Activated naive CD4-positive, alpha-beta T cell treated with anti-CD3 and anti-CD28 coated beads, Interleukin-2, amount 50 U/mL, for 72 hours (primary cell): ENCODE data around the gene CFAP61. TPM values are rescaled to one million over a fixed set of nuclear protein-coding genes. Genes with fewer than 3 reads are reported as not detected.

Source experiments
- ATAC-seq, 2 donors: fragments of 150-1000 bp; cut with Tn5 transposase; 2 replicates each; pipeline ENCODE4 v1.10.0; 2021; ENCODE audit warnings: mild to moderate bottlenecking in 2 of 2, moderate library complexity in 2 of 2
- DNase-seq, 2 donors: peaks; one replicate each; pipeline ENCODE4 v3.0.0; 2021 to 2022; ENCODE audit warnings: low spot score in 2 of 2
- H3K27ac Mint-ChIP-seq, 2 donors: one replicate each; pipeline ENCODE4 v1.8.0; 2022; ENCODE audit warnings: mild to moderate bottlenecking in 2 of 2, mixed read lengths in 2 of 2
- H3K36me3 Mint-ChIP-seq, 2 donors: one replicate each; pipeline ENCODE4 v1.8.0; 2022; ENCODE audit warnings: mixed read lengths in 2 of 2
- H3K9me3 Mint-ChIP-seq, 2 donors: one replicate each; pipeline ENCODE4 v1.8.0; 2022; ENCODE audit warnings: mixed read lengths in 2 of 2
- total RNA-seq, 2 donors: library from RNA; stranded (reverse); gene quantifications; one replicate each; pipeline ENCODE4 v1.2.3, GENCODE V29; 2022

The CFAP61 gene
- total RNA-seq, 2 donors from 2014 or later: 0.41 TPM; not detected in 1

DNA sequence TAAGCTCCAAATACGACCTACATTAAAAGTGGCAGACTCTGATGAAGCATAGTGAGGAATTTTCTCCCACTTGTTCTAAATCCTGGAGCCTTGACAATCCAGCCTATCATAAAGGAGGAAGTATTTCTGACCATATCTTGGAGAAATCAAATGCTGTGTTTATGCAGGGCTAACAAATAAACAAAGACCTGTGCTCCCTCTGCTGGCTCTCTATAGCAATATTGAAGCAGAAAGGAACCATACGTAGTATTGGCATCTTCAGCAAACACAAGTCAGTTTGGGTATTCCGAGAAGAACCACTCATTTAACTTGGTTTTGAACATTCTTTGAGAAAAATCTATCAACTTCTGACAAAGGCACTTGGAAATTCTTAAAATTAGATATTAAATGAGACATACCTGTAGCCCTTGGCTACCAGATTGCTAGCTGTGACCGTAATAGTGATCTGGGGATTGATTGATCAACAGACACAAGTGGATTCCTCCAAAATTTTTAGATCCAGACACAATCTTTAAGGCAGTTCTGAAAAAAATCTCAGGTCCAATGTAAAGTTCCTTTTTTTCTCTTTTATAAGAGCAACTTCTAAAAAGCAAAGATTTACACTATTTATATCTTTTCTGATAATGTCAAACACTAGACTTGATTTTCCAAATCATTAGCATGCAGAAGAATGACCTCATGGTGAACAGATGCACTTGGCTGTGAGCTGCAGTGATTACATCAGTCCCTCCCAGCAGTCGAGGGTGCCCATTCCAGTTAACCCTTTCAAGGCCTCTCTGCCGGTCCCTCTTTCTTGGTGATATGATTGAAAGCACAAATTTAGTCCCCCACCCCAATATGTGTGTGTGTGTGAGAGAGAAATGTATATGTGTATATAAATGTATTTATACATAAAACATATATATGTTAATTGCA is 355.8 kb downstream of the CFAP61 start:
- no peak for ATAC-seq
- peaks cover 6 to 11% of the 10 kb centered on the region in 2 donors for H3K36me3 Mint-ChIP-seq
- no peaks in the 10 kb centered on the region for H3K9me3 Mint-ChIP-seq
- H3K27ac Mint-ChIP-seq: no peak overlapping the region
- no peak for DNase-seq

DNA sequence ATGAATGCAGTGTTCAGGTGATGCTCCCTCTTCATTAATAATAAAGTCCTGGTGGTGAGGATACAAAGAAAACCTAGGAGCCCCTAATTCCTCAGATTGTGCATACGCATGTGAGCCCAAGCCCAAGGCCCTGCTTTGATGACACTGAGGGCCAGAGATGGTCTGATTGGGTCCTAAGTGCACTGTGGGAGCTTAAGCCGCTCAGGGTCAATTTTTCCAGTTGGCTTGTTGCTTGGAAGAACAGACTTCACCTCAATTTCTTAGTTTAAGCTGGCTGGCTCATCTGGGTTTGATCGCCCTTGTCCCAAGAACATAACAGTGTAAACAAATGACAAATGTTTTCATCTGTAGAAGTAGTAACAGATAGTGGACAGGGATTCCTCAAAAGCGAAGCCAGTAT is 357.0 kb downstream of the CFAP61 start:
- H3K27ac Mint-ChIP-seq: no peak overlapping the region
- DNase-seq: no peak
- peaks cover 6 to 11% of the 10 kb centered on the region in 2 donors for H3K36me3 Mint-ChIP-seq

More for the DNA sequence above, 357.0 kb downstream of the CFAP61 start:
- ATAC-seq: no peak
- H3K9me3 Mint-ChIP-seq: no peaks in the 10 kb centered on the region

Other genes starting within 250 kb of the CFAP61 start
- 10 to 100 TPM; 50.5 to 67.5 TPM for gene NAA20, start 35.2 kb upstream of the CFAP61 start, total RNA-seq
- 10 to 100 TPM; 16.5 to 19.1 TPM for gene CRNKL1, start 66 bp upstream of the CFAP61 start, total RNA-seq